Kidney (tissue), 14 donors: ENCODE data around the gene CFAP20DC. TPM values are rescaled to one million over a fixed set of nuclear protein-coding genes. Genes with fewer than 3 reads are reported as not detected.
A peak's percentile ranks its signal among the peaks of the same experiment; 100 is the strongest.
"Not testable (repeated sequence)": the region's sequence is repeated elsewhere in the genome, so short reads cannot be mapped to it uniquely, and the experiment has no call there.

Source experiments
- DNase-seq, 5 donors: peaks; one replicate each; pipeline ENCODE4 v3.0.0-alpha.2; 2013 to 2020
- FAIRE-seq: peaks from 2 replicates; lab custom pipeline; 2012; peaks lifted over from hg19 to GRCh38; lab: Jason Lieb, UNC
- H3K27ac ChIP-seq, 2 donors: one replicate each; pipeline ENCODE4 v1.7.0; 2013; ENCODE audit warnings: low read depth in 2 of 2, low read length in 2 of 2, inconsistent platforms in 1 of 2
- H3K27me3 ChIP-seq: one replicate; pipeline ENCODE4 v1.7.1; 2013; ENCODE audit warnings: low read length, inconsistent platforms; ENCODE audit not compliant: control insufficient read depth, insufficient read depth
- H3K36me3 ChIP-seq, 3 donors: one replicate each; pipeline versions ENCODE4 v1.7.0 to v1.7.1; 2013; ENCODE audit warnings: low read length in 3 of 3, control low read depth in 1 of 3, inconsistent platforms in 1 of 3; ENCODE audit not compliant: insufficient read depth in 3 of 3, control insufficient read depth in 2 of 3
- H3K4me1 ChIP-seq, 3 donors: one replicate each; pipeline versions ENCODE4 v1.7.0 to v1.7.1; 2013; ENCODE audit warnings: low read length in 3 of 3, inconsistent platforms in 1 of 3, low read depth in 1 of 3; ENCODE audit not compliant: control insufficient read depth in 2 of 3, insufficient read depth in 2 of 3
- H3K4me3 ChIP-seq, 3 donors: one replicate each; pipeline versions ENCODE4 v1.7.0 to v1.8.1; 2013; ENCODE audit warnings: low read length in 3 of 3, control low read depth in 1 of 3, inconsistent platforms in 1 of 3
- H3K9ac ChIP-seq, 3 donors: one replicate each; pipeline versions ENCODE4 v1.7.0 to v1.7.1; 2013; ENCODE audit warnings: low read length in 3 of 3, control low read depth in 1 of 3, inconsistent platforms in 1 of 3
- H3K9me3 ChIP-seq, 3 donors: one replicate each; pipeline versions ENCODE4 v1.7.0 to v1.7.1; 2013; ENCODE audit warnings: low read length in 3 of 3, control low read depth in 1 of 3, inconsistent platforms in 1 of 3; ENCODE audit not compliant: control insufficient read depth in 2 of 3, insufficient read depth in 1 of 3
- intact Hi-C: fragments of 100-400 bp; cut with DNase I; formaldehyde crosslinking; loops from one replicate; pipeline ENCODE4 v1.11.1; 2022
- polyA plus RNA-seq: library from polyadenylated mRNA; stranded (reverse); fragments of 350-450 nt; fragmentation: Illumina TruSeq; extraction: RNeasy Lipid Tissue Mini Kit (QIAGEN cat#74804); gene quantifications from one replicate; pipeline ENCODE4 v1.2.3, GENCODE V29; 2014; ENCODE audit warnings: low read depth, low replicate concordance; ENCODE audit not compliant: insufficient read depth
- total RNA-seq: library from RNA; stranded (reverse); fragmentation: NEBNext Ultra II Directional; extraction: Animal tissue kit (Norgen Biotek cat#: 25700); gene quantifications from one replicate; pipeline ENCODE4 v1.2.1, GENCODE V29; 2021
- TF ChIP-seq, protein P1 (sequence below): IDR thresholded peaks from 3 replicates; pipeline ENCODE4 v1.5.1; 2012; ENCODE audit warnings: mild to moderate bottlenecking, moderate library complexity, borderline replicate concordance; ENCODE audit not compliant: insufficient read depth; ENCODE audit errors: extremely low read depth
- donor health status: control.
- donor health status: control.
- donor health status: control.
- donor health status: control.
- donor health status: control.
- donor health status: DM: yes; HTN: yes; CAD: no.
- donor health status: Normal renal cell carcinoma (clear cell type).

The CFAP20DC gene
- total and polyA plus RNA-seq, 2 donors from 2014 or later = 0.73 to 3.2 TPM

GRCh38 chr3:59056706-59057105, 6.9 kb upstream of the CFAP20DC start:
- intact Hi-C loops = no loop called here
- no peak for FAIRE-seq

DNA sequence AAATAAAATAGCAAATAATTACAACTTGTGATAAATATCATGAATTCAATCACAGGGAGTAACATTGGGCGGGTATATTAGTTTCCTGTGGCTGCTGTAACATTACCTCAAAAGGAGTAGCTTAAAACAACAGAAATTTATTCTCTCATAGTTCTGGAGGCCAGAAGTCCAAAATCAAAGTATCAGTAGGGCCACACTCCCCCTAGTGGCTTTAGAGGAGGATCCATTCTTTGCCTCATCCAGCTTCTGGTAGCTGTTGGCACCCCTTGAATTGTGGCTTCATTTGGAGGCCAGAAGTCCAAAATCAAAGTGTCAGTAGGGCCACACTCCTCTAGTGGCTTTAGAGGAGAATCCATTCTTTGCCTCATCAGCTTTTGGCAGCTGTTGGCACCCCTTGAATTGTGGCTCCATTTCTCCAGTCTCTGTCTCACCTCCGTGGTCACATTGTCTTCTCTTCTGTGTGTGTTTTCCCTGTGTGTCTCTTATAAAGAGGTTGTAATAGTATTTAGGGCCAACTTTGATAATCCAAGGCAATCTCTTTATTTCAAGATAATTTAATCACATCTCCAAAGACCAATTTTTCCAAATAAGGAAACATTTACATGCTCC, 3.1 kb upstream of the CFAP20DC start:
- FAIRE-seq = no peak
- peak in 1 of 5 donors; percentile 45 for DNase-seq
- H3K27me3 ChIP-seq = no peaks in the 10 kb centered on the region
- no peaks in the 10 kb centered on the region for H3K4me1 ChIP-seq
- H3K36me3 ChIP-seq = no peaks in the 10 kb centered on the region
- intact Hi-C loops = no loop called here
- TF ChIP-seq, protein P1, sequence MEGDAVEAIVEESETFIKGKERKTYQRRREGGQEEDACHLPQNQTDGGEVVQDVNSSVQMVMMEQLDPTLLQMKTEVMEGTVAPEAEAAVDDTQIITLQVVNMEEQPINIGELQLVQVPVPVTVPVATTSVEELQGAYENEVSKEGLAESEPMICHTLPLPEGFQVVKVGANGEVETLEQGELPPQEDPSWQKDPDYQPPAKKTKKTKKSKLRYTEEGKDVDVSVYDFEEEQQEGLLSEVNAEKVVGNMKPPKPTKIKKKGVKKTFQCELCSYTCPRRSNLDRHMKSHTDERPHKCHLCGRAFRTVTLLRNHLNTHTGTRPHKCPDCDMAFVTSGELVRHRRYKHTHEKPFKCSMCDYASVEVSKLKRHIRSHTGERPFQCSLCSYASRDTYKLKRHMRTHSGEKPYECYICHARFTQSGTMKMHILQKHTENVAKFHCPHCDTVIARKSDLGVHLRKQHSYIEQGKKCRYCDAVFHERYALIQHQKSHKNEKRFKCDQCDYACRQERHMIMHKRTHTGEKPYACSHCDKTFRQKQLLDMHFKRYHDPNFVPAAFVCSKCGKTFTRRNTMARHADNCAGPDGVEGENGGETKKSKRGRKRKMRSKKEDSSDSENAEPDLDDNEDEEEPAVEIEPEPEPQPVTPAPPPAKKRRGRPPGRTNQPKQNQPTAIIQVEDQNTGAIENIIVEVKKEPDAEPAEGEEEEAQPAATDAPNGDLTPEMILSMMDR = peak; percentile 56
- H3K9ac ChIP-seq = no peak overlapping the region
- H3K27ac ChIP-seq = no peak overlapping the region
- H3K9me3 ChIP-seq = no peaks in the 10 kb centered on the region
- no peak overlapping the region for H3K4me3 ChIP-seq

More at GRCh38 chr3:59056706-59057105, 6.9 kb upstream of the CFAP20DC start:
- H3K27me3 ChIP-seq = no peaks in the 10 kb centered on the region
- no peak for DNase-seq
- H3K4me3 ChIP-seq = no peak overlapping the region
- TF ChIP-seq, protein P1 = no peak
- no peaks in the 10 kb centered on the region for H3K36me3 ChIP-seq
- no peak overlapping the region for H3K27ac ChIP-seq
- H3K9ac ChIP-seq = no peak overlapping the region
- H3K4me1 ChIP-seq = no peaks in the 10 kb centered on the region
- H3K9me3 ChIP-seq = no peaks in the 10 kb centered on the region

GRCh38 chr3:59050811-59051414, 1.1 kb upstream of the CFAP20DC start:
- H3K36me3 ChIP-seq, H3K27ac ChIP-seq, H3K9ac ChIP-seq, H3K4me3 ChIP-seq, intact Hi-C loops, H3K9me3 ChIP-seq, H3K27me3 ChIP-seq, FAIRE-seq, H3K4me1 ChIP-seq: not testable (repeated sequence)
- peak in 2 of 5 donors; percentile 40 to 69 for DNase-seq

- Histone ChIP-seq H3K9me3 (no peaks in the 10 kb centered on the region), H3K27ac (no peak overlapping the region), H3K4me3 (no peak overlapping the region), H3K36me3 (no peaks in the 10 kb centered on the region), H3K9ac (no peak overlapping the region), H3K27me3 (no peaks in the 10 kb centered on the region), H3K4me1 (no peaks in the 10 kb centered on the region)
- intact Hi-C loops = no loop called here
- FAIRE-seq (no peak), DNase-seq (peak in 2 of 5 donors; percentile 16 to 23)
- TF ChIP-seq, protein P1 = no peak
These were observed 3.0 kb downstream of the CFAP20DC start for GRCh38 chr3:59046839-59047238.
